GM12892 (cell line): ENCODE results near the gene PDZRN3.

Source experiments
- POLR2AphosphoS5 ChIP-seq: IDR thresholded peaks from 2 replicates; pipeline ENCODE4 v1.6.1; 2011; ENCODE audit warnings: low read depth, low read length, control low read depth
- TAF1 ChIP-seq: IDR thresholded peaks from 2 replicates; pipeline ENCODE4 v1.6.1; 2011; ENCODE audit warnings: low read depth, mild to moderate bottlenecking, control low read depth, low read length, borderline replicate concordance

GRCh38 chr3:73467211-73467610 lies 157.5 kb downstream of the PDZRN3 start:
- TF ChIP-seq TAF1 (no peak), POLR2AphosphoS5 (no peak)
